GM18861 (cell line): ENCODE measurements around the gene PNPLA6.
"Not testable (repeated sequence)": the region's sequence is repeated elsewhere in the genome, so short reads cannot be mapped to it uniquely, and the experiment has no call there.

Experiments used
- ATAC-seq: cut with Tn5 transposase; IDR thresholded peaks from one replicate; pipeline ENCODE4 v1.9.1; 2021; ENCODE audit not compliant: unreplicated experiment

The PNPLA6 gene

GRCh38 chr19:7550987-7551761, 15.7 kb downstream of the PNPLA6 start:
- no peak for ATAC-seq

DNA sequence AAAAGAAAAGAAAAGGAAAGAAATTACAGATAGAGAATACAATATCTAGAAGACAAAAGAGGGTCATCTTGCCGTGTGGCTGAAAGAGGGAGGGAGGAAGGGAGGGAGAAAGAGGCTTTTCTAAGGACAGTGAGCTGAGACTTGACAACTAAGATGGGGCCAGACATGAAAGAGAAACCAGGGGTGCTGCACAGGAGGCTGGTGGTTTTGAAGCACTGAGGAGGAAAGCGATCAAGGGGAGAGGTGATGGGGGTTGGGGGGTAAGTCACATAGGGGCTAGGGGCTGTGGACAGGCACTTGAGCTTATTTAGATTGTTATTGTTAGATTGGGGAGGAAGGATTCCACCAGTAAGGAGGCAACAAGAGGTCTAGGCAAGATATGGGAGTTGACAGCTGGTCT, 17.3 kb downstream of the PNPLA6 start:
- no peak for ATAC-seq

DNA sequence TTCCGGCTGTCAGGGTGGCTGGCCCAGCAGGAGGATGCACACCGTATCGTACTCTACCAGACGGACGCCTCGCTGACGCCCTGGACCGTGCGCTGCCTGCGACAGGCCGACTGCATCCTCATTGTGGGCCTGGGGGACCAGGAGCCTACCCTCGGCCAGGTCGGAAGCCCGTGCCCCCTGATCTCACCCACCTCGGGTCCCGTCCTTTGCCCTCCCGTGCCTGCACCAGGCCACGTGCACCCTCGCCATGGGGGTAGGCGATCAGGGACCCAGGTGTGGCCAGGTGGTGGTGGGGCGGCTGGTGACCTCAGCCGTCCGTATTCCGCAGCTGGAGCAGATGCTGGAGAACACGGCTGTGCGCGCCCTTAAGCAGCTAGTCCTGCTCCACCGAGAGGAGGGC, 19.0 kb downstream of the PNPLA6 start:
- ATAC-seq = no peak

- ATAC-seq = no peak
Measured at GRCh38 chr19:7554990-7555864, 19.7 kb downstream of the PNPLA6 start.

DNA sequence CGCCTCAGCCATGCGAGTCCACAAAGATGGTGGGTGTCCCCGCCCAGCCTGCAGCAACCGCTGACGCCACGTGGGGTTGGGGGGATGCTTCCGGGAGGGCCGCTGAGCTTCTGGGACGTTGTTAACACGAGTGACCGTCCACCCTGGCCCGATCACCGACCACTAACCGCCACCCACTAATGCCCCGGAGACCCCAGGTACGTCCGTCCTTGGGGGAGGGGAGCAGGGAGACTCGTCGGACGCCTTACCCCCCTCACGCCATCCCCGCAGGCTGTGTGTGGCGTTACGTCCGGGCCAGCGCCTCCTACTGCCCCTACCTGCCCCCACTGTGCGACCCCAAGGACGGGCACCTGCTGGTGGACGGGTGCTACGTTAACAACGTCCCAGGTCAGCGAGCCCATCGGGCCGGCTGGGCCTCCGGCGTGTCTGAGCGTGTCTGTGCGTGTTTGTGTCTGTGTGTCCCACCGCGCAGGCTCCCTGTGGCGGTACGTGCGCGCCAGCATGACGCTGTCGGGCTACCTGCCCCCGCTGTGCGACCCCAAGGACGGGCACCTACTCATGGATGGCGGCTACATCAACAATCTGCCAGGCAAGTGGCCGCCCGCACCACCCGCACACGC, 21.3 kb downstream of the PNPLA6 start:
- no peak for ATAC-seq

GRCh38 chr19:7558667-7559066, 23.1 kb downstream of the PNPLA6 start:
- no peak for ATAC-seq

DNA sequence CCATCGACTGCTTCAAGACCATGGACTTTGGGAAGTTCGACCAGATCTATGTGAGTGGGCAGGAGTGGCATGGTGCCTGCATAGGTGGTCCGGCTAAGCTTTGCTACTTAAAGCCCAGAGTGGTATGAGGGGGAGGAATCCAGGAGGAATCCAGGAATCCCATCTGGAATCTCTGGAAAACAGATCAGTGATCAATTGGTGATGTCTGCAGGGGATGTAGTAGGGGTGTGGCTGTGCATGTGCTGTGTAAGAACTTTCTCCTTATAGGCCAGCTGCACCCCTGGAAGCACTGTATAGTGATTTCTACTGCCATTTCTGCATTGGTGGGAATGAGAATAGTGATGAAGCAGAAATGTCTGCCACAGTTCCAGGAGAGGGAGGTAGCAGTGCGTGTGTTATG, 23.6 kb downstream of the PNPLA6 start:
- no peak for ATAC-seq

DNA sequence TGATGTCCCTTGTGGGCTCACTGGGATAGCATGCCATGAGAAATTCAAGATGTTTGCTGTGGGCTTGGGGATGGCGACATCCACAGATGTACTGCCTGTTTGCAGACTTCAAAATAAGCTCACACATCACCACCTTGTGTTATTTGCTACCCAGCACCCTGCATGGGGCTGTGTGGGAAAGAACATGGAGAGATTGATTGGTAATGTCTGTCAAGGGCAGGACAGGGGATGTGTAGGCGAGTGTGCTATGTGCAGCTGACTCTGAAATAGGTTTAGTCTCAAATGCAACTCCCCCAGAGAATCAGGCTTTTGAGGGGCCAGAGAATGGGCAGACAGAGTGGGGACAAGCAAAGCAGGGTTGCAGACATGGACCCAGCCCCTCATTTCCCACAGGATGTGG, 24.7 kb downstream of the PNPLA6 start:
- no peak for ATAC-seq

- ATAC-seq = no peak
Measured at GRCh38 chr19:7561325-7561724, 25.8 kb downstream of the PNPLA6 start.

GRCh38 chr19:7562646-7563393, 27.3 kb downstream of the PNPLA6 start:
- ATAC-seq = no peak

DNA sequence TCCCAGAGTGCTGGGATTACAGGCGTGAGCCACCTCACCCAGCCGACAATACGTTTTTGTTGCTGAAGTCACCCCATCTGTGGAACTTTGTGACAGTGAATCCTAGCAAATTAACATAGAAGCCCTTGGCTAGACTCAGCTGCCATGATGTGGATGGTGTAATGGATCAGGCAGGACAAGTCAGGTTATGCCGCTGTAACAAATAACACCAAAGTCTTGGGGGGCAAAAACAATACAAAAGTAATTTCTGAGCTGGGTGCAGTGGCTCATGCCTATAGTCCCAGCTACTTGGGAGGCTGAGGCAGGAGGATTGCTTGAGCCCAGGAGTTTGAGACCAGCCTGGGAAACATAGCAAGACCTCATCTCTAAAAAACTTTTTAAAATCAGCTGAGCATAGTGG, 29.3 kb downstream of the PNPLA6 start:
- ATAC-seq = no peak

- no peak for ATAC-seq
Measured at GRCh38 chr19:7565332-7565731, 29.8 kb downstream of the PNPLA6 start.

DNA sequence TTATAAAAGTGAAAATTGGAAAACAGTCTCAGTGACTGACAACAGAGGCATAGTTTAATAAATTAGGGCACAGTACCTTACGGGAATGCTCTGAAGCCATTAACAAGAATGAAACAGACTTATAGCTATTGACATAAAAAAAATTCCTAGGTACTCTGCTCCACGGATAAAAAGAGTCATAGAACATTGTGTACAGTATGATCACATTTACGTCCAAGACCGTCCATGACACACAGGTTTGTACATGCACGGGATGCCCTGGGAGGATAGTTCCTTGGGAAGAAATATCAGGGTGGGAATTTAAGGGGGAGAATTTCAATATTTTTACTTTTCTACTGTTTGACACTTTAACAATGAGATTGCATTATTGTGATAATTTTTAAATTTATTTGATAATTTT, 35.2 kb downstream of the PNPLA6 start:
- no peak for ATAC-seq

- no peak for ATAC-seq
Measured at GRCh38 chr19:7575434-7576040, 40.0 kb downstream of the PNPLA6 start.

GRCh38 chr19:7577422-7577821, 41.9 kb downstream of the PNPLA6 start:
- not testable (repeated sequence) for ATAC-seq

- no peak for ATAC-seq
Measured at GRCh38 chr19:7578127-7578526, 42.6 kb downstream of the PNPLA6 start.

DNA sequence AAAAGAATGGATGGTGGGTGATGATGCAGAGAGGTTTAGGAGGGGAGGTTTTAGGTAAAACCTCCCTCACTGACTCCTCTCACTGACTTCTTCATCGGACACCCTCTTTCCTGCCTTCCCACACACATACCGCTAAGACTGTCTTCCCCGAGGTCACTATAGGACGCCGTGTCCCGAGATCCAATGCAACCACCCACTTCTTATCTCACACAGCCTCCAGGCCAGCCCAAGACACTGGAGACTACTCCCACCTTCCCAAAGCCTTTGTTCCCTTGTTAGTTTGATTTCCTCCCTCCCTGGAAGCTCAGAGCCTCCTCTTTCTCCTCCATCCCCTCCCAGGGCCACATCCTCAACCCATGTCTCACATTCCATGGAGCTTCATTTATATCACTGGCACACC, 43.7 kb downstream of the PNPLA6 start:
- ATAC-seq = no peak

DNA sequence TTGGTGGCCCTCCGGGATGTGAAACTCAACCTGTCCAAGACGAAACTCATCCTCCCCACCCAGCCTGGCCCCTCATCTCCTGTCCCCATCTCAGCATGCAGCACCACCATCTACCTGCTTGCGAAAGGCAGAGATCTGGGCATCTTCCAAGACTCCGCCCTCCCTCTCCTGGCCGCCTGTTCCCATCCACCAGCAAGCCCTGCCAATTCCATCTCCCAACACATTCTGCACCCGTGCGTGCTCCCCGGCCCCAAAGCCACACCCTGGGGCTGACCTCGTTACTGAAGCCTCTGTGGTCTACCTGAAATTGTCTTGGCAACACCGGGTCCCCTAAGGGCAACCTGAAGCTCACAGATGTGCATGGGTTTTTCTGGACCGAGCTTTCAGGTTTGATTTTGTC, 46.9 kb downstream of the PNPLA6 start:
- no peak for ATAC-seq

DNA sequence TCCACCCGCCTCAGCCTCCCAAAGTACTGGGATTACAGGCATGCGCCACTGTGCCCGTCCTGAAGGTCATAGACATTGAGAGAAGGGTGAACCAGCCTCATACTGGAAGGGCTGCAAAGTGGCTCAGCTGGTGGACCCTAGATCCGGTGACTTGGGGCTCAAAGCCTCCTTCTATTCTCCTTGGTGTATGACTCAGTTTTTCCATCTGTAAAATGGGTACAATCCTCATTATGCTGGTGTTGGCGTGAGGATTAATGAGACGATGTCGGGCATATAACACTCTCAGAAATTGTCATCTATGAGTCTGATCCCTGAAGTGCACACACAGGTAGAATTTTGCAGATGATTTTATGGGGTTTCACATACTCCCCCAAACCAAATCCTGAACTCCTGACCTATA, 54.3 kb downstream of the PNPLA6 start:
- no peak for ATAC-seq

DNA sequence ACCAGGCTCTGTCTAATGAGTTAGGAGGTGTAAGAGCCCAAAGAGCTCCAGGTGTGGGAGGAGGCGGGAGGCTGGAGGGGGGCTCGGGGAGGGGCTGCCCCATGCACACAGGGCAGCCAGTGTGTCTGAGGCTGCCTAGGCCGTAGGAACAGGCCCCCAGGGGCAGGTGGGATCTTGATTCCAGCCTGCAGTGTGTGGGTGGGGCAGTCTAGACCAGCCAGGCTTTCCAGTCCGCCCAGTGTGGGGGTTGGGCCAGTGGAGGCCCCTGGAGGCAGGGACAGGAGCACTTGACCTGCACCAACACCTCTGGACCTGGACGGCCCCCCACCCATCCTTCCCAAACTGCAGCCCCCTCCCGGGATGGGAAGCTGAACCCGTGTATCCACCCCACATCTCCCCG, 54.7 kb downstream of the PNPLA6 start:
- ATAC-seq = no peak
